Activated B cell treated with CpG ODN at 0.5 μM for 24 hours (primary cell): ENCODE data around the gene PARP4. TPM values are rescaled to one million over a fixed set of nuclear protein-coding genes. Genes with fewer than 3 reads are reported as not detected.
"Not testable (repeated sequence)": the region's sequence is repeated elsewhere in the genome, so short reads cannot be mapped to it uniquely, and the experiment has no call there.

Experiments used
- ATAC-seq: fragments of 200-7000 bp; cut with Tn5 transposase; one replicate; pipeline ENCODE4 v1.10.0; 2021; ENCODE audit warnings: low read depth, mild to moderate bottlenecking, moderate library complexity
- CTCF ChIA-PET: fragments of 350-600 bp; sonication (Branson Sonifier 250); formaldehyde crosslinking; loops from one replicate; lab custom pipeline; 2021; ENCODE audit warnings: antibody characterized with exemption; lab: Charles Lee
- POLR2A ChIA-PET: fragments of 350-600 bp; sonication (Branson Sonifier 250); formaldehyde crosslinking; loops from one replicate; lab custom pipeline; 2021; ENCODE audit warnings: antibody characterized with exemption; lab: Charles Lee
- DNase-seq: peaks from one replicate; pipeline ENCODE4 v3.0.0; 2022
- H3K27ac Mint-ChIP-seq: one replicate; pipeline ENCODE4 v1.8.0; 2020; ENCODE audit warnings: mixed read lengths
- H3K27me3 Mint-ChIP-seq: one replicate; pipeline ENCODE4 v1.8.0; 2021; ENCODE audit warnings: mixed read lengths
- H3K36me3 Mint-ChIP-seq: one replicate; pipeline ENCODE4 v1.8.0; 2021; ENCODE audit warnings: low read depth, mixed read lengths
- H3K4me1 Mint-ChIP-seq: one replicate; pipeline ENCODE4 v1.8.0; 2021; ENCODE audit warnings: mixed read lengths
- H3K4me3 Mint-ChIP-seq: one replicate; pipeline ENCODE4 v1.8.0; 2020; ENCODE audit warnings: mild to moderate bottlenecking, mixed read lengths
- H3K9me3 Mint-ChIP-seq: one replicate; pipeline ENCODE4 v1.8.0; 2020; ENCODE audit warnings: mixed read lengths
- CTCF ChIP-seq: fragments of 200-600 bp; IDR thresholded peaks from one replicate; pipeline ENCODE4 v1.8.0; 2022; ENCODE audit warnings: antibody characterized with exemption, mild to moderate bottlenecking
- intact Hi-C: fragments of 100-400 bp; cut with micrococcal nuclease; formaldehyde crosslinking; loops from one replicate; pipeline ENCODE4 v1.15.1; 2024
- total RNA-seq: library from RNA; stranded (reverse); gene quantifications from 2 replicates; pipeline ENCODE4 v1.2.3, GENCODE V29; 2022

PARP4 gene
- total RNA-seq, 1 donor from 2014 or later: 56.7 TPM

GRCh38 chr13:24495151-24495729, 17.3 kb downstream of the PARP4 start:
- Mint-ChIP-seq H3K36me3 (peaks cover 86% of the 10 kb centered on the region), H3K27me3 (no peaks in the 10 kb centered on the region), H3K9me3 (no peaks in the 10 kb centered on the region), H3K4me1 (no peaks in the 10 kb centered on the region), H3K27ac (no peak overlapping the region), H3K4me3 (no peak overlapping the region)
- ATAC-seq (no peak), DNase-seq (no peak)
- TF ChIP-seq CTCF: no peak
- CTCF ChIA-PET: no interaction called here
- POLR2A ChIA-PET: no interaction called here
- intact Hi-C loops: no loop called here

- ChIA-PET CTCF (no interaction called here), POLR2A (no interaction called here)
- H3K9me3 Mint-ChIP-seq: no peaks in the 10 kb centered on the region
- no peak for TF ChIP-seq CTCF
- intact Hi-C loops: no loop called here
- no peak for DNase-seq
- ATAC-seq: no peak
- H3K27me3 Mint-ChIP-seq: no peaks in the 10 kb centered on the region
- H3K36me3 Mint-ChIP-seq: peaks cover 96% of the 10 kb centered on the region
- no peak overlapping the region for H3K27ac Mint-ChIP-seq
- no peak overlapping the region for H3K4me3 Mint-ChIP-seq
- H3K4me1 Mint-ChIP-seq: no peaks in the 10 kb centered on the region
These were observed 19.2 kb downstream of the PARP4 start for GRCh38 chr13:24493356-24493755.

GRCh38 chr13:24491845-24492244, 20.7 kb downstream of the PARP4 start:
- no peak overlapping the region for H3K27ac Mint-ChIP-seq
- H3K36me3 Mint-ChIP-seq: peaks cover 91% of the 10 kb centered on the region
- intact Hi-C loops: no loop called here
- ChIA-PET POLR2A (no interaction called here), CTCF (no interaction called here)
- H3K27me3 Mint-ChIP-seq: no peaks in the 10 kb centered on the region
- DNase-seq (no peak), ATAC-seq (no peak)
- no peaks in the 10 kb centered on the region for H3K4me1 Mint-ChIP-seq
- H3K9me3 Mint-ChIP-seq: no peaks in the 10 kb centered on the region
- H3K4me3 Mint-ChIP-seq: no peak overlapping the region
- TF ChIP-seq CTCF: no peak

GRCh38 chr13:24489721-24490120, 22.9 kb downstream of the PARP4 start:
- H3K4me3 Mint-ChIP-seq: no peak overlapping the region
- POLR2A ChIA-PET: no interaction called here
- TF ChIP-seq CTCF: no peak
- ATAC-seq (no peak), DNase-seq (no peak)
- no peaks in the 10 kb centered on the region for H3K4me1 Mint-ChIP-seq
- no peak overlapping the region for H3K27ac Mint-ChIP-seq
- no peaks in the 10 kb centered on the region for H3K27me3 Mint-ChIP-seq
- no peaks in the 10 kb centered on the region for H3K9me3 Mint-ChIP-seq
- intact Hi-C loops: no loop called here
- CTCF ChIA-PET: no interaction called here
- H3K36me3 Mint-ChIP-seq: peaks cover 86% of the 10 kb centered on the region

GRCh38 chr13:24488092-24488491, 24.5 kb downstream of the PARP4 start:
- POLR2A ChIA-PET, H3K4me1 Mint-ChIP-seq, CTCF ChIA-PET, H3K27me3 Mint-ChIP-seq, intact Hi-C loops, ATAC-seq, H3K9me3 Mint-ChIP-seq, DNase-seq, H3K4me3 Mint-ChIP-seq, H3K27ac Mint-ChIP-seq: not testable (repeated sequence)
- peaks cover 85% of the 10 kb centered on the region for H3K36me3 Mint-ChIP-seq

- H3K27ac Mint-ChIP-seq, H3K9me3 Mint-ChIP-seq, ATAC-seq, CTCF ChIA-PET, POLR2A ChIA-PET, H3K27me3 Mint-ChIP-seq, intact Hi-C loops, H3K4me3 Mint-ChIP-seq, DNase-seq, H3K4me1 Mint-ChIP-seq: not testable (repeated sequence)
- H3K36me3 Mint-ChIP-seq: peaks cover 84% of the 10 kb centered on the region
These were observed 26.4 kb downstream of the PARP4 start for GRCh38 chr13:24486017-24486657.
